Measurements from ENCODE around the gene DFFB. TPM values are rescaled to one million over a fixed set of nuclear protein-coding genes. Genes with fewer than 3 reads are reported as not detected.
"Not testable (repeated sequence)": the region's sequence is repeated elsewhere in the genome, so short reads cannot be mapped to it uniquely, and the experiment has no call there.

Gene DFFB
- total RNA-seq, 2 experiments from 2014 or later = 8.8 to 10.2 TPM

DNA sequence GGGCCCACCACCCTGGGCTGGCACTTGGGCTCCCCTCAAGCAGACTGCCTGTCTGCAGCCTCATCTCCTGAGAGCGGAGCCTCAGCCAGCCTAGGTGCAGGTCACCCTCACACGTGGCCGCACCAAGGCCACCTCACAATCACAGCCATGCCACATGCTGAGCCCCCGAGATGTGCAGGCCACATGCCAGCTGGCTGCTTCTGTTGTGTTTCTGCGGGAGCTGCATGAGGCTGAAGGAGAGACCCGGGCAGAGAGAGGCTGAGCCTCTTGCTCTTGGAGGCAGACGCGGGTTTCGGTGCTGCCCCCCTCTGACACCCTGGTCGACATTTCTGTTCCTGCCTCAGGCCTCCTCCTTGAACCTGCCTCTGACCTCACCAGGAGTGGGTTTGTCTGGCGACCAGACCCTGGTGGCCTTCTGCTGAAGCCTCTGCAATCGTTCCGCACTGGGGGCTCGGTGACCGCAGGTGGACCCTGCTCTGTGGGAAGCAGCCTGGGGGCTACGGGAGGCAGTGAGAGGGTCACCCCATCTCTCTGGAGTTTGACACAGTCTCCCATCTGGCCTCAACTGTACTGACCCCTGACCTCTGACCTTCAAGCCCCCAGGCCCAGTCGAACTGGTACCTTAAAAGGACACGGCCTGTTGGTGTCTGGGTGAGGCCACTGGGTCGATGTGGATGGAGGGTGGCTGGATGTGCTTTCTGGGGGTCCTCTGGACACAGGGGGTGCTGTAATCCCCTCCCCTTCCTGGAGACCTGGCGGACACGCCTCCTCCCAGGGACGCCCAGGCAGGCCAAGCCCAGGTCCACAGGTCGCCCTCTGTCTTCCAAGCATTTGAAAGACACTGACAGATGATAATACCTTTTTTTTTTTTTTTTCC lies 55.8 kb downstream of the DFFB start:
- Mint-ChIP-seq H3K36me3 (ENCODE audit: low read depth) (no peaks in the 10 kb centered on the region), H3K4me1 (ENCODE audit: low read depth) (no peaks in the 10 kb centered on the region), H3K27ac (no peak overlapping the region), H3K9me3 (ENCODE audit: insufficient read depth) (no peaks in the 10 kb centered on the region), H3K4me3 (no peak overlapping the region), H3K27me3 (ENCODE audit: low read depth) (no peaks in the 10 kb centered on the region)
- ChIA-PET CTCF (interaction anchor here (0.7 kb wide), 1 partner anchor 137 kb away, joined by 3 read pairs; no protein-coding TSS in a partner anchor), POLR2A (no interaction called here)
- no peak for ATAC-seq
- DNase-seq = no peak

DNA sequence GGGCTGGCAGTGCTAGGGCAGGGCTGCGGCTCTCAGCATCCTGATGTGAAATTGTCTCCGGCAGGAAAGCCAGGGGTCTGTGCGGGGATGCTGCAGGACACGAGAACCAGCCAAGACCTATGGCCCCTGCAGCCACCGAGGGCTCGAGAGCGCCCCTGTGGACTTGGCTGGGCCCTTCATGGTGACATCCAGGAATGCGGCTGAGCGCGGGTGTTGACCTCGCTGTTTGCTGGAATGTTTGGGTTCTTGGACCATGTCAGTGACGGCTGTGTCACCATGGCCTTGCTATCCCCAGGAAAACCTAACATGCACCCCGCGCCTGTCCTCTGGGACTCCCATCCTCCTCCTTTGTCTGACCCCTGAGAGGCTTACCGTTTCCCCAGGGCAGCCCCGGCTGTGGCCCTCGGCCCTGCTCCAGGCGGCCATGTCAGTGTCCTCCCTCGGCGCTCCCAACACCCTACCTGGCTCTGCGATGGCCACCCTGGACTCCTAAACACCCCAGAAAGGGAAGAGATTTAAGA lies 57.1 kb downstream of the DFFB start:
- ATAC-seq (no peak), DNase-seq (no peak)
- no peaks in the 10 kb centered on the region for H3K9me3 Mint-ChIP-seq (ENCODE audit: insufficient read depth)
- no peaks in the 10 kb centered on the region for H3K4me1 Mint-ChIP-seq (ENCODE audit: low read depth)
- H3K27ac Mint-ChIP-seq = no peak overlapping the region
- H3K36me3 Mint-ChIP-seq (ENCODE audit: low read depth) = no peaks in the 10 kb centered on the region
- ChIA-PET CTCF (no interaction called here), POLR2A (no interaction called here)
- H3K27me3 Mint-ChIP-seq (ENCODE audit: low read depth) = no peaks in the 10 kb centered on the region
- H3K4me3 Mint-ChIP-seq = no peak overlapping the region

DNA sequence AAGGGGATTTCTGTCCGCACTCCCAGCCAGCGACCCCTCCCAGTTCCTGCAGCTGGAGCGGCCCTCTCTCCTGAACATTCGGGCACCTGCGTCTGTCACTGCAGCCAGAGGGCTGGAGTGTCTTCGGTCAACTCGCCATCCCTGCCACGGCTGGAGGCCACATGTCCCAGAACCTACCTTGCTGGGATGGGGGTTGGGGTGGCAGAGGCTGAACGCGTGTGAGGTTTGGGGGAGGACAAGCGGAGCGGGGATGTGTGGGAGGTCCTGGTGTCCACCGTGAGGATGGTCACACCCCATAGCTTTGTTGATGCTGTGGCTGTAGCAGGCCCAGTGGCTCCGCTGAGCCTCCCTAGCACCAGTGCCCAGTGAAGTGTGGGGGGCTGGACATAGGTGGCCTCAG lies 57.6 kb downstream of the DFFB start:
- CTCF ChIA-PET = no interaction called here
- no peak overlapping the region for H3K4me3 Mint-ChIP-seq
- ATAC-seq = no peak
- H3K4me1 Mint-ChIP-seq (ENCODE audit: low read depth) = no peaks in the 10 kb centered on the region
- H3K9me3 Mint-ChIP-seq (ENCODE audit: insufficient read depth) = no peaks in the 10 kb centered on the region
- H3K27me3 Mint-ChIP-seq (ENCODE audit: low read depth) = no peaks in the 10 kb centered on the region
- no peak overlapping the region for H3K27ac Mint-ChIP-seq
- POLR2A ChIA-PET = no interaction called here
- no peaks in the 10 kb centered on the region for H3K36me3 Mint-ChIP-seq (ENCODE audit: low read depth)
- no peak for DNase-seq

DNA sequence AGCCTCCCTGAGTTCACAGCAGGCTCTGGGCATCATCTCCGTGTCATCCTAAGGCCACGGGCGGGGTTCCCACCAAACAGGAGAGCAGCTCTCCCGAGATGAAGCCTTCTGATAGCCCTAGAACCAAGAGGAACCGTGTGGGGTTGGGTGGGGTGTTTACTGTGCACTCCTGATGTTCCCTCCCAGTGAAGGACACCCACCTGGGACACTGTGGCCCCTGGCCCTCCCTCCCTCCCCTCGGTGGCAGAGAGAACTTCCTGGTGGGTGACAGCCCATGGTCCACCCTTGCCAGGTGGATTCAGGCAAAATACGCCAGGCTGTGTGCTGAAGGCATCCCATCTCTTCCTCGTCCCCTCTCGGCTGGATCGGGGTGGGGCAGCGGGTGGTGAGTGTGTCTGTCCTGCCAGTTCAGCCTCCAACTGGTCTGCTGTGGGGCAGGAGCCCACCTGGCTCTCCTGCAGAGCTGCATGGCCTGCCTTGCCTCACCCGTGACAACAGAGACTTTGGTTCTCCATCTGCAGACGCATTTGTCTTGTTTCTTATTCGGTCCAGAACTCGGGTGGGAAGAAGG lies 58.4 kb downstream of the DFFB start:
- Mint-ChIP-seq H3K9me3 (ENCODE audit: insufficient read depth) (no peaks in the 10 kb centered on the region), H3K36me3 (ENCODE audit: low read depth) (no peaks in the 10 kb centered on the region), H3K4me1 (ENCODE audit: low read depth) (no peaks in the 10 kb centered on the region), H3K27ac (no peak overlapping the region), H3K4me3 (no peak overlapping the region), H3K27me3 (ENCODE audit: low read depth) (no peaks in the 10 kb centered on the region)
- no peak for ATAC-seq
- DNase-seq = no peak
- POLR2A ChIA-PET = no interaction called here
- CTCF ChIA-PET = no interaction called here

DNA sequence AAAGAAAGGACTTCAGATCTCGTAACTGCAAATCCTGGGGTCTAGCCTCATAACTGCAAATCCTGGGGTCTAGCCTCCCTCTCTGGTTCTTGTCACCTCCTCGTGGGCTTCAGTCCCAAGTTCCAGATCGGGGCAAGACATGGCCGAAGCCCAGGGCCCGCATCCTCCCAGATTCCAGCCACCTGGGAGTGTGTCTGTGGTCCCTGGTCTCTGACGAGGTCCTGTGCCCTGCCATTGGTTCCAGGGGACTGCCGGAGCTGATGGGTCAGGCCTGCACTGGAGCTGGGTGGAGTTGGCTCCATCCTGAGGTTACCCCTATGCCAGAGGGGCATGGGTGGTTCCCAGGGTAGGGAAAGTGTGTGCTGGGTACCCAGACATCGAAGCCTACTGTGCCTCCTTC lies 60.5 kb downstream of the DFFB start:
- Mint-ChIP-seq H3K27ac (no peak overlapping the region), H3K36me3 (ENCODE audit: low read depth) (no peaks in the 10 kb centered on the region), H3K9me3 (ENCODE audit: insufficient read depth) (no peaks in the 10 kb centered on the region), H3K27me3 (ENCODE audit: low read depth) (no peaks in the 10 kb centered on the region), H3K4me3 (no peak overlapping the region), H3K4me1 (ENCODE audit: low read depth) (peaks cover 2% of the 10 kb centered on the region)
- CTCF ChIA-PET = no interaction called here
- no peak for ATAC-seq
- POLR2A ChIA-PET = no interaction called here
- DNase-seq = no peak

DNA sequence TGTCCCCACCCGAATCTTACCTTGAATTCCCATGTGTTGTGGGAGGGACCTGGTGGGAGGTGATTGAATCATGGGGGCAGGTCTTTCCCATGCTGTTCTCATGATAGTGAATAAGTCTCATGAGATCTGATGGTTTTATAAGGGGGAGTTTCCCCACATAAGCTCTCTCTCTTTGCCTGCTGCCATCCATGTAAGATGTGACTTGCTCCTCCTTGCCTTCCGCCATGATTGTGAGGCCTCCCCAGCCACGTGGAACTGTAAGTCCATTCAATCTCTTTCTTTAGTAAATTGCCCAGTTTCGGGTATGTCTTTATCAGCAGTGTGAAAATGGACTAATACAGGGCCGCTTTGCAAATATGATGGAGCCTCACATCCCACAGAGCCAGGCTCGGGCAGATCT lies 61.1 kb downstream of the DFFB start:
- H3K27me3 Mint-ChIP-seq (ENCODE audit: low read depth); H3K4me3 Mint-ChIP-seq; DNase-seq; ATAC-seq; POLR2A ChIA-PET; CTCF ChIA-PET; H3K27ac Mint-ChIP-seq; H3K9me3 Mint-ChIP-seq (ENCODE audit: insufficient read depth); H3K4me1 Mint-ChIP-seq (ENCODE audit: low read depth); H3K36me3 Mint-ChIP-seq (ENCODE audit: low read depth): not testable (repeated sequence)

DNA sequence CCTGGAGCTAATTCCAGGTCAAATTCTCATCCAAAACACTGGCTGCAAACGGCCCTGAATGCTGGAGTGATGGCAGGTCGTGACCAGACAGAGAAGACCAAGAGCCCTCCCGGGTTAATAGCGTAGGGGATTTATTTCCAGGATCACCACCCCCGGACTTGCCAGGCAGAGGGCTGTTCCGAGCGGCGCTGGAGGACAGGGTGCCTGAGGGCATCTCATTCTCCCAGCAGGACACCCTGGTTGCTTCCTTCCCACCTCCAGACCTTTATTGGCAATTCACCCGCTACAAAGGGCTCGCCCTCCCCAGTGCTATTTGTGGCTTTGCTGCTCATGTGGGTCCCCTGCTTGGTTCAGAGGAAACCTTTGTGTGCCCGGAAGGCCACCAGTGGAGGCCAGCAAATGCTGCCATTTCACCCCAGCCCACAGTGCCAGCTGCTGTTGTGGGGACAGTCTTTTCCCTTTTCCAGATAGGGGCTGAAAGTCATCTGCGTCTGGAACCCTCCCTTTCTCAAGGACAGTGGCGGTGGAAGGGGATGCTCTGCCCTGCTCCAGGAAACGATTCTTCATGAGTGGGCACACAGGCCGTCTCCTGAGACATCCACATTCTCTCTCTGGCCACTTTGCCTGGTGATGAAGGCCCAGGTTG lies 61.8 kb downstream of the DFFB start:
- POLR2A ChIA-PET = no interaction called here
- CTCF ChIA-PET = no interaction called here
- no peak for ATAC-seq
- Mint-ChIP-seq H3K9me3 (ENCODE audit: insufficient read depth) (no peaks in the 10 kb centered on the region), H3K27ac (no peak overlapping the region), H3K27me3 (ENCODE audit: low read depth) (no peaks in the 10 kb centered on the region), H3K4me3 (no peak overlapping the region), H3K36me3 (ENCODE audit: low read depth) (no peaks in the 10 kb centered on the region), H3K4me1 (ENCODE audit: low read depth) (peaks cover 2% of the 10 kb centered on the region)
- no peak for DNase-seq

DNA sequence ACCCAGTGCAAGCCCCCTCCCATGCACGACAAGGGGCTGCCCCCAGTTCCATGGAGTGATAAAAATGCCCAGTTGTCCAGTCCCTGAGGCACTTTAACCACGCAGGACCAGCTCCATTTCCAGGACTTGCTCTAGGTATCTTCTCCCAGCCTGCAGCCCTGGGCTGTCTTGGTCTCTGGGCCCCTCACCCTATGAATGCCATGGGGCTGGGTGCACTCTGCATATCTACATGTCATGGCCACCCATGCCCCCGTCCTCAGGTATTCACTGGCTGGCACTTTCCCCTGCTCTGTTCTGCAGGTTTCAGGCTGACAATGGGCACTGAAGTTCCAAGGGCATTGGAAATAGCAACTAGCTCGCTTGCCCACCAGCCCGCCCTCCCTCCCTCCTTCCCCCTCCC lies 62.4 kb downstream of the DFFB start:
- CTCF ChIA-PET = no interaction called here
- H3K36me3 Mint-ChIP-seq (ENCODE audit: low read depth) = no peaks in the 10 kb centered on the region
- no peaks in the 10 kb centered on the region for H3K27me3 Mint-ChIP-seq (ENCODE audit: low read depth)
- ATAC-seq (no peak), DNase-seq (no peak)
- no peak overlapping the region for H3K4me3 Mint-ChIP-seq
- H3K4me1 Mint-ChIP-seq (ENCODE audit: low read depth) = peaks cover 2% of the 10 kb centered on the region
- POLR2A ChIA-PET = no interaction called here
- H3K27ac Mint-ChIP-seq = no peak overlapping the region
- no peaks in the 10 kb centered on the region for H3K9me3 Mint-ChIP-seq (ENCODE audit: insufficient read depth)

DNA sequence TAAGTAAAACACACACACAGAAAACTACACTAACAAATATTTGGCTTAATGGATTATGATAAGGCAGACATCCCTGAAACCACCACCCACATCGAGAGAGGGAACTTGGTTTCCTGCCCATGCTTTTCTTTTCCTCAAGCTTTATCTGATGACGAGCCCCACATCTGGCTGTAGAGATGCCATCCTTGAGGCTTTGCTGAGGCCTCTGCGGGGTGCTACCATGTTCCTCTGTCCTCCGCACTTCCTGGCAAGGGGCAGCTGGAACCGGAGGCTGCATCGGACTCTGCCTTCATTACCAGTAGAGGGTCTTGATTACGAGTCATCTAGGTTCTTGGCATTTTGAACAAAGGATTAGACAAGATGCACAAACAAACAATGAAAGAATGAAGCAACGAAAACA lies 64.5 kb downstream of the DFFB start:
- Mint-ChIP-seq H3K27me3 (ENCODE audit: low read depth) (no peaks in the 10 kb centered on the region), H3K4me1 (ENCODE audit: low read depth) (peaks cover 2% of the 10 kb centered on the region), H3K4me3 (no peak overlapping the region), H3K9me3 (ENCODE audit: insufficient read depth) (no peaks in the 10 kb centered on the region), H3K36me3 (ENCODE audit: low read depth) (no peaks in the 10 kb centered on the region), H3K27ac (no peak overlapping the region)
- no peak for ATAC-seq
- DNase-seq = no peak
- ChIA-PET CTCF (no interaction called here), POLR2A (no interaction called here)

DNA sequence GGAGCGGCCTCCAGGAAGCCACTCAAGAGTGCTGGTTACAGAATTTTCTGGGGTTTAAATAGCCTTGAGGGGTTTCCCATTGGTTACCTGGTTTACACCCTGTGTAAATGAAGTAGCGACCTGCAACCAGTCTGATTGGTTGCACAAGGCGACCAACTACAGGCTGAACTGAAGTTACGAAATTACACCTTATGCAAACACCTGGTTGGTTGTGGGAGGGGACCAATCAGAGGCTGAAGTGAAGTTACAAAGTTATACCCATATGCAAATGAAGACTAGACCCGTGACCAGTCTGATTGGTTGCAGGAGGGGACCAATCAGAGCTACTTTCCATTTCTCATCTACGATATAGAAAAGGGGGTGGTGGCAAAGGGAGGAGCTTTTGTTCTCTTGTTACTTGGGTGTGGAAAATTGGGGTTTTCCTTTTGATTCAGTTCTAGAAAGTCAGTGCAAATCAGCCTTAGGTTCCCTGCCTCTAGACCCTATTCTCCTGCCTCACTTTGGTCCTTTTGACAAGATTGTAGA lies 65.0 kb downstream of the DFFB start:
- Mint-ChIP-seq H3K4me3 (no peak overlapping the region), H3K27me3 (ENCODE audit: low read depth) (no peaks in the 10 kb centered on the region), H3K4me1 (ENCODE audit: low read depth) (peaks cover 2% of the 10 kb centered on the region), H3K9me3 (ENCODE audit: insufficient read depth) (no peaks in the 10 kb centered on the region), H3K36me3 (ENCODE audit: low read depth) (no peaks in the 10 kb centered on the region), H3K27ac (no peak overlapping the region)
- ChIA-PET POLR2A (no interaction called here), CTCF (no interaction called here)
- no peak for ATAC-seq
- no peak for DNase-seq

DNA sequence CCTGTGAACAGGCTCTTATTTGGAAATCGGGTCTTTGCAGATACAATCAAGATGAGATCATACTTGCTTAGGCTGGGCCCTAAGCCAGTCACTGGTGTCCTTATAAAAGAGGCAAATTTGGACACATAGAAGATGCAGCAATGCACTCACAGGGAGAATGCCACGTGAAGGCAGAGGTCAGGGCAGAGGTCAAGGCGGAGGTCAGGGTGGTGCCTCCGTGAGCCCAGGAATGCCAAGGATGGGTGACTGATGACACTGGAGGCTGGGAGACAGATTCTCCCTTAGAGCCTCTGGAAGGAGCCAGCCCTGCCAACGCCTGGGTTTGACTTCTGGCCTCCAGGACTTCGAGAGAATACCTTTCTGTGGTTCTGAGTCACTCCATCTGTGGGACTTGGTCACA lies 65.6 kb downstream of the DFFB start:
- Mint-ChIP-seq H3K9me3 (ENCODE audit: insufficient read depth) (no peaks in the 10 kb centered on the region), H3K4me3 (no peak overlapping the region), H3K36me3 (ENCODE audit: low read depth) (no peaks in the 10 kb centered on the region), H3K27me3 (ENCODE audit: low read depth) (no peaks in the 10 kb centered on the region), H3K4me1 (ENCODE audit: low read depth) (peaks cover 2% of the 10 kb centered on the region), H3K27ac (no peak overlapping the region)
- DNase-seq (no peak), ATAC-seq (no peak)
- ChIA-PET POLR2A (no interaction called here), CTCF (no interaction called here)

DNA sequence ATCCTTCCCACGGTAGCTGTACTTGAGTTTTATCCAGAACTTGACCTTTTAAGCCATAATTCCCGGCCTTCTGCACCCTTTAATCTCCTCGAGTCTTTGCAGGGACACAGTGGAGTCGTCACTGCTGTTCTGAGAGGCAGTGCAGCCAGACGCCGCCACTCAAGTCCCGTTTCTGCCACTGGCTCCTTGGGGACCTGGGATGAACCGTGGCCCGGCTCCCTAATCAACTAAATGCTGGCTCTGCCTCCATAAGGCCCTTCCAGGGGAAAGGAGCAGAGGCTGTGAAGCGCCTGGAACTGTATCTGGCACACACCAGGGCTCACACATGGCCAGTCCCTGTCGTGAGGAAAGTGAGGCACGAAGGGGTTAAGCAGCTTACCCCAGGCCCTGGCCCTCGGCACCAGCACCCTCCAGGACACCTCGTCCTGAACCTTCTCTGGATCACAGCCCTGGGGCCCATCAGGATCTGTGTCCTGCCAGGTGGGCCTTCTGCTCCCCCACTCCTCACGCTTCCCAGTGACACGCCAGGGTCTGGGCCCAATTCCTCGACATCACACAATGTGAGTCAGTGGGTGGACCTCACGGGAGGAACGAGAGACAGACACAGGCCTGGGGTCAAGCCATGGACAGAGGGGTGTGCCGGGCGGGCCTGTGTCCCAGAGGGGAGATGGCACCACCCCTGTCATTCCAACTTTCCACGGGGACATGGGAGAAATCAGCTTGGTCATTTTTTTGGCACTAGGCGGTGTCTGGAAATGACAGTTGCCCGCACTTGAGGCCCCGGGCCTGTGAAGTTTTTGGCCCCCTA lies 66.3 kb downstream of the DFFB start:
- peaks cover 2% of the 10 kb centered on the region for H3K4me1 Mint-ChIP-seq (ENCODE audit: low read depth)
- POLR2A ChIA-PET = no interaction called here

More for the DNA sequence above, 66.3 kb downstream of the DFFB start:
- H3K36me3 Mint-ChIP-seq (ENCODE audit: low read depth) = no peaks in the 10 kb centered on the region
- no peak overlapping the region for H3K4me3 Mint-ChIP-seq
- DNase-seq = no peak
- H3K27me3 Mint-ChIP-seq (ENCODE audit: low read depth) = no peaks in the 10 kb centered on the region
- CTCF ChIA-PET = no interaction called here
- no peak overlapping the region for H3K27ac Mint-ChIP-seq
- no peak for ATAC-seq
- H3K9me3 Mint-ChIP-seq (ENCODE audit: insufficient read depth) = no peaks in the 10 kb centered on the region

All from activated CD8-positive, alpha-beta T cell treated with anti-CD3 and anti-CD28 coated beads, Interleukin-2, amount 10 ng/mL, durations not matched to agents 7 days and 5 days (primary cell).